A549 (cell line): ENCODE data around the gene MEIOC. TPM values are rescaled to one million over a fixed set of nuclear protein-coding genes. Genes with fewer than 3 reads are reported as not detected.

Experiments used
- ATAC-seq, 2 experiments: fragments of 200-7000 bp in 1 of 2; fragments of >200 bp in 1 of 2; cut with Nextera tagmentation in 1 of 2; cut with Tn5 transposase in 1 of 2; 3 replicates each; pipeline versions ENCODE4 v1.8.0 to v1.9.1; 2018 to 2020; ENCODE audit warnings: mild to moderate bottlenecking in 1 of 2, moderate library complexity in 1 of 2
- CTCF ChIA-PET: fragments of 300-600 bp; sonication (Branson Sonifier 250); formaldehyde crosslinking; extraction: SDS; loops from one replicate; lab custom pipeline; 2021; ENCODE audit warnings: antibody characterized with exemption, inconsistent platforms; lab: Yijun Ruan, JAX
- POLR2A ChIA-PET: fragments of 350-600 bp; formaldehyde crosslinking; extraction: SDS; loops from one replicate; lab custom pipeline; 2021; ENCODE audit warnings: antibody characterized with exemption, inconsistent platforms; lab: Yijun Ruan, JAX
- DNase-seq, 2 experiments: peaks; one replicate each; pipeline versions ENCODE4 v3.0.0 to v3.0.0-alpha.2; 2011 to 2016; ENCODE audit warnings: low read depth in 1 of 2, low spot score in 1 of 2
- FAIRE-seq: peaks from 2 replicates; lab custom pipeline; 2011; peaks lifted over from hg19 to GRCh38; lab: Jason Lieb, UNC
- H3K27ac ChIP-seq, 2 experiments: fragments of >200 bp; sonication (Bioruptor Twin); formaldehyde crosslinking; 3 replicates each; pipeline ENCODE4 v1.5.1; 2016 to 2017
- H3K4me1 ChIP-seq: fragments of >200 bp; sonication (Bioruptor Twin); formaldehyde crosslinking; 3 replicates; pipeline ENCODE4 v1.6.1; 2016
- H3K4me2 ChIP-seq: fragments of >200 bp; sonication (Bioruptor Twin); formaldehyde crosslinking; 3 replicates; pipeline ENCODE4 v1.6.1; 2016
- H3K4me3 ChIP-seq: fragments of >200 bp; sonication (Bioruptor Twin); formaldehyde crosslinking; 3 replicates; pipeline ENCODE4 v1.5.1; 2016
- H3K9me3 ChIP-seq: fragments of >200 bp; sonication (Bioruptor Twin); formaldehyde crosslinking; 3 replicates; pipeline ENCODE4 v1.6.1; 2016
- CBX8 ChIP-seq: fragments of 200-600 bp; sonication (generic); IDR thresholded peaks from 2 replicates; pipeline ENCODE4 v1.6.1; 2016
- E2F6 ChIP-seq: IDR thresholded peaks from 2 replicates; pipeline ENCODE4 v1.6.1; 2012; ENCODE audit warnings: low read depth, borderline replicate concordance
- EP300 ChIP-seq, 2 experiments: fragments of >200 bp; sonication (Bioruptor Twin); formaldehyde crosslinking; IDR thresholded peaks; 2 replicates in 1 of 2; 3 replicates in 1 of 2; pipeline ENCODE4 v1.6.1; 2016 to 2017
- FOSB ChIP-seq: fragments of 250-450 bp; sonication (Bioruptor Pico); IDR thresholded peaks from 2 replicates; pipeline ENCODE4 v1.5.0; 2020; ENCODE audit warnings: mild to moderate bottlenecking, moderate library complexity
- GATA3 ChIP-seq: IDR thresholded peaks from 2 replicates; pipeline ENCODE4 v1.6.1; 2012; ENCODE audit warnings: borderline replicate concordance
- HDAC2 ChIP-seq: fragments of 200-600 bp; sonication (generic); IDR thresholded peaks from 2 replicates; pipeline ENCODE4 v1.6.1; 2016
- HOXB5 ChIP-seq: fragments of 250-450 bp; sonication (Bioruptor Pico); IDR thresholded peaks from 2 replicates; pipeline ENCODE4 v1.5.0; 2020; ENCODE audit warnings: mild to moderate bottlenecking, moderate library complexity
- KDM5A ChIP-seq: fragments of 200-600 bp; sonication (generic); IDR thresholded peaks from 2 replicates; pipeline ENCODE4 v1.6.1; 2016; ENCODE audit warnings: antibody characterized with exemption, mild to moderate bottlenecking
- NPAS2 ChIP-seq: fragments of 250-450 bp; sonication (Bioruptor Pico); IDR thresholded peaks from 2 replicates; pipeline ENCODE4 v1.8.0; 2022; ENCODE audit warnings: mild to moderate bottlenecking, moderate library complexity, borderline replicate concordance
- REST ChIP-seq: fragments of 200-600 bp; sonication (generic); IDR thresholded peaks from 2 replicates; pipeline ENCODE4 v1.6.1; 2016; ENCODE audit warnings: antibody characterized with exemption, mild to moderate bottlenecking, moderate library complexity
- RNF2 ChIP-seq: fragments of 200-600 bp; sonication (generic); IDR thresholded peaks from 2 replicates; pipeline ENCODE4 v1.6.1; 2016; ENCODE audit warnings: low read depth, mild to moderate bottlenecking, antibody characterized with exemption, moderate library complexity, borderline replicate concordance
- SMC3 ChIP-seq: fragments of >200 bp; sonication (Bioruptor Twin); formaldehyde crosslinking; IDR thresholded peaks from 3 replicates; pipeline ENCODE4 v1.6.1; 2018; ENCODE audit warnings: inconsistent platforms
- SREBF2 ChIP-seq: fragments of 450-650 bp; IDR thresholded peaks from 2 replicates; pipeline ENCODE4 v1.6.1; 2014; ENCODE audit warnings: mild to moderate bottlenecking, moderate library complexity
- ZC3H11A ChIP-seq: fragments of 450-650 bp; IDR thresholded peaks from 2 replicates; pipeline ENCODE4 v1.6.1; 2014; ENCODE audit warnings: antibody characterized with exemption, mild to moderate bottlenecking
- ZFP36 ChIP-seq: fragments of 450-650 bp; IDR thresholded peaks from 2 replicates; pipeline ENCODE4 v1.6.1; 2014; ENCODE audit warnings: borderline replicate concordance; ENCODE audit not compliant: partially characterized antibody
- ZNF302 ChIP-seq: fragments of 250-450 bp; sonication (Bioruptor Pico); IDR thresholded peaks from 2 replicates; pipeline ENCODE4 v1.9.0; 2021; ENCODE audit warnings: inconsistent platforms, mild to moderate bottlenecking, moderate library complexity
- WGBS: methylation state at CpG from one replicate; pipeline ENCODE4 v1.1.6; 2017; ENCODE audit errors: missing lambda C conversion rate; 5-methylcytosine and 5-hydroxymethylcytosine counted together
- polyA plus RNA-seq, 4 experiments: library from polyadenylated mRNA; depleted of rRNA in 3 of 4; stranded (reverse); fragments of >200 nt; fragmentation: RNase III in 1 of 4; extraction: RNeasy Plus Mini Kit Qiagen cat#74134 plus additional on column Dnase treatment in 1 of 4; gene quantifications; 2 replicates in 3 of 4; 3 replicates in 1 of 4; pipeline ENCODE4 v1.2.3, GENCODE V29; 2011 to 2017

The MEIOC gene
- polyA plus RNA-seq, 2 of the 4 experiments (the other 2 are of a cell fraction): 5.9 to 18.2 TPM

GRCh38 chr17:44623070-44623725, 33.1 kb upstream of the MEIOC start (continued):
- no peak for TF ChIP-seq REST
- no peak for TF ChIP-seq NPAS2
- TF ChIP-seq GATA3: no peak

GRCh38 chr17:44627513-44628242, 28.6 kb upstream of the MEIOC start:
- ChIA-PET POLR2A (no interaction called here), CTCF (interaction anchor here (0.7 to 15.2 kb wide), 9 partner anchors 10 to 105 kb away, joined by 3 to 324 read pairs (median 4); partner anchors contain the start of gene MEIOC)
- no peak overlapping the region for H3K4me3 ChIP-seq
- TF ChIP-seq HDAC2 (no peak), SMC3 (no peak), ZNF302 (CRISPR knock-in tag) (no peak), RNF2 (no peak), E2F6 (no peak), ZFP36 (no peak), HOXB5 (CRISPR knock-in tag) (no peak), ZC3H11A (no peak), SREBF2 (no peak)
- 82% methylated on average over 8 of the region's 9 CpGs for WGBS
- H3K4me1 ChIP-seq: no peaks in the 10 kb centered on the region
- H3K27ac ChIP-seq: peak overlapping the region in 1 of 2 experiments; percentile 52; a peak in 3 of 6 replicates
- FAIRE-seq (no peak), ATAC-seq (peak; percentile 40 to 49; a peak in 4 of 6 replicates), DNase-seq (no peak)
- no peak overlapping the region for H3K4me2 ChIP-seq
- no peaks in the 10 kb centered on the region for H3K9me3 ChIP-seq

- Histone ChIP-seq H3K4me1 (no peaks in the 10 kb centered on the region), H3K9me3 (no peaks in the 10 kb centered on the region), H3K4me3 (no peak overlapping the region), H3K4me2 (no peak overlapping the region), H3K27ac (peak overlapping the region in 1 of 2 experiments; percentile 52; a peak in 3 of 6 replicates)
- DNase-seq: no peak
- POLR2A ChIA-PET: no interaction called here
- TF ChIP-seq FOSB (CRISPR knock-in tag) (no peak), CBX8 (no peak), KDM5A (no peak), GATA3 (no peak), EP300 (IDR thresholded peaks at IDR 0.05) (no peak), ZFP36 (no peak), SREBF2 (no peak)
- ATAC-seq: no peak
- CTCF ChIA-PET: interaction anchor here (0.9 to 15.2 kb wide), 8 partner anchors 9 to 105 kb away, joined by 3 to 324 read pairs (median 4); partner anchors contain the start of gene MEIOC
- WGBS: 88% methylated on average over 34 of the region's 34 CpGs
- no peak for FAIRE-seq
Measured at GRCh38 chr17:44628243-44629188, 27.8 kb upstream of the MEIOC start.
